Liver (tissue), 9 donors: ENCODE data around the gene SLC66A2. TPM values are rescaled to one million over a fixed set of nuclear protein-coding genes. Genes with fewer than 3 reads are reported as not detected.

Source experiments
- DNase-seq: peaks from one replicate; pipeline ENCODE4 v3.0.0-alpha.2; 2017; ENCODE audit warnings: low spot score
- H3K27ac ChIP-seq, 2 donors: one replicate each; pipeline ENCODE4 v1.7.0; 2013; ENCODE audit warnings: inconsistent platforms in 2 of 2, low read length in 2 of 2, control low read depth in 1 of 2, low read depth in 1 of 2, mild to moderate bottlenecking in 1 of 2
- H3K27me3 ChIP-seq, 4 donors: one replicate each; pipeline versions ENCODE4 v1.6.1 to v1.7.0; 2013; ENCODE audit warnings: low read length in 3 of 4, inconsistent platforms in 1 of 4, mild to moderate bottlenecking in 1 of 4, moderate library complexity in 1 of 4; ENCODE audit not compliant: control insufficient read depth in 4 of 4, insufficient read depth in 4 of 4
- H3K36me3 ChIP-seq, 4 donors: one replicate each; pipeline versions ENCODE4 v1.6.1 to v1.7.0; 2013; ENCODE audit warnings: low read length in 3 of 4, mild to moderate bottlenecking in 3 of 4, low read depth in 1 of 4, moderate library complexity in 1 of 4; ENCODE audit not compliant: control insufficient read depth in 4 of 4, insufficient read depth in 3 of 4
- H3K4me1 ChIP-seq, 4 donors: one replicate each; pipeline versions ENCODE4 v1.6.1 to v1.7.0; 2013; ENCODE audit warnings: low read length in 3 of 4, mild to moderate bottlenecking in 3 of 4, moderate library complexity in 1 of 4; ENCODE audit not compliant: control insufficient read depth in 4 of 4, insufficient read depth in 4 of 4
- H3K4me3 ChIP-seq, 3 donors: one replicate each; pipeline versions ENCODE4 v1.6.1 to v1.7.0; 2013; ENCODE audit warnings: low read length in 3 of 3, control low read depth in 1 of 3, low read depth in 1 of 3, mild to moderate bottlenecking in 1 of 3
- H3K9ac ChIP-seq, 2 donors: one replicate each; pipeline ENCODE4 v1.7.0; 2013; ENCODE audit warnings: low read length in 2 of 2, mild to moderate bottlenecking in 2 of 2, moderate library complexity in 2 of 2, control low read depth in 1 of 2, low read depth in 1 of 2
- H3K9me3 ChIP-seq, 4 donors: one replicate each; pipeline versions ENCODE4 v1.6.1 to v1.7.0; 2013; ENCODE audit warnings: low read length in 3 of 4; ENCODE audit not compliant: control insufficient read depth in 4 of 4
- CTCF ChIP-seq: fragments of 150-350 bp; IDR thresholded peaks from 2 replicates; pipeline ENCODE4 v1.5.1; 2017; ENCODE audit warnings: improper control_type of control experiment, low read depth, low read length; ENCODE audit not compliant: missing input control
- EGR1 ChIP-seq, 2 donors: IDR thresholded peaks; 2 replicates each; pipeline ENCODE4 v1.6.1; 2016 to 2018; ENCODE audit warnings: antibody characterized with exemption in 2 of 2, low read depth in 2 of 2
- GABPA ChIP-seq, 2 donors: IDR thresholded peaks in 1 of 2; conservative IDR thresholded peaks in 1 of 2; 2 replicates each; pipeline ENCODE4 v1.6.1; 2016; ENCODE audit warnings: antibody characterized with exemption in 2 of 2, mild to moderate bottlenecking in 1 of 2, moderate library complexity in 1 of 2
- HNF4G ChIP-seq: IDR thresholded peaks from 2 replicates; pipeline ENCODE4 v1.6.1; 2016; ENCODE audit warnings: antibody characterized with exemption
- JUND ChIP-seq, 2 donors: IDR thresholded peaks; 2 replicates each; pipeline ENCODE4 v1.6.1; 2016; ENCODE audit warnings: antibody characterized with exemption in 2 of 2
- MAX ChIP-seq: IDR thresholded peaks from 2 replicates; pipeline ENCODE4 v1.6.1; 2016; ENCODE audit warnings: antibody characterized with exemption
- RXRA ChIP-seq, 2 donors: IDR thresholded peaks; 2 replicates each; pipeline ENCODE4 v1.6.1; 2017 to 2018; ENCODE audit warnings: antibody characterized with exemption in 2 of 2, mild to moderate bottlenecking in 1 of 2
- SP1 ChIP-seq: IDR thresholded peaks from 2 replicates; pipeline ENCODE4 v1.6.1; 2018; ENCODE audit warnings: antibody characterized with exemption, mild to moderate bottlenecking
- TAF1 ChIP-seq: conservative IDR thresholded peaks from 2 replicates; pipeline ENCODE4 v1.6.1; 2016; ENCODE audit warnings: antibody characterized with exemption, mild to moderate bottlenecking
- YY1 ChIP-seq: IDR thresholded peaks from 2 replicates; pipeline ENCODE4 v1.6.1; 2016; ENCODE audit warnings: antibody characterized with exemption, mild to moderate bottlenecking
- WGBS: extraction: QIAGEN DNeasy Blood & Tissue Kit; methylation state at CpG from one replicate; pipeline ENCODE4 v1.1.7; 2013; 5-methylcytosine and 5-hydroxymethylcytosine counted together
- polyA plus RNA-seq, 2 donors: library from polyadenylated mRNA; stranded (reverse) in 1 of 2; unstranded in 1 of 2; fragments of 200-250 nt in 1 of 2; fragments of >200 nt in 1 of 2; fragmentation: Nextera tagmentation in 1 of 2; extraction: Ambion mirVana in 1 of 2; gene quantifications; one replicate each; pipeline versions ENCODE4 v1.2.1 to v1.2.3, GENCODE V29; 2013 to 2015
- total RNA-seq, 2 donors: library from RNA; depleted of rRNA; stranded (reverse); fragments of >200 nt; gene quantifications; one replicate each; pipeline ENCODE4 v1.2.3, GENCODE V29; 2014
- TF ChIP-seq, protein P1 (sequence below): IDR thresholded peaks from 2 replicates; pipeline ENCODE4 v1.6.1; 2016; ENCODE audit warnings: antibody characterized with exemption
- TF ChIP-seq, protein P2 (sequence below): IDR thresholded peaks from 2 replicates; pipeline ENCODE4 v1.6.1; 2016; ENCODE audit warnings: antibody characterized with exemption, mild to moderate bottlenecking
- TF ChIP-seq, protein P3 (sequence below): IDR thresholded peaks from 2 replicates; pipeline ENCODE4 v1.6.1; 2016; ENCODE audit warnings: antibody characterized with exemption
- donor health status: healthy.
- donor health status: healthy.
- donor health status: healthy.
- donor health status: healthy.
- donor health status: healthy.

The SLC66A2 gene
- total and polyA plus RNA-seq, 4 donors, result 47.8 to 107 (median 67.9) TPM

- WGBS, result 91% methylated on average over 20 of the region's 20 CpGs
- Histone ChIP-seq H3K4me3 (no peak overlapping the region), H3K27me3 (no peaks in the 10 kb centered on the region), H3K4me1 (peaks cover 0 to 10% (median 4%) of the 10 kb centered on the region in 4 donors), H3K27ac (no peak overlapping the region), H3K36me3 (peaks cover 20 to 53% (median 27%) of the 10 kb centered on the region in 4 donors), H3K9me3 (no peaks in the 10 kb centered on the region), H3K9ac (no peak overlapping the region)
- TF ChIP-seq JUND (IDR thresholded peaks at IDR 0.05), result no peak
- TF ChIP-seq, protein P1, sequence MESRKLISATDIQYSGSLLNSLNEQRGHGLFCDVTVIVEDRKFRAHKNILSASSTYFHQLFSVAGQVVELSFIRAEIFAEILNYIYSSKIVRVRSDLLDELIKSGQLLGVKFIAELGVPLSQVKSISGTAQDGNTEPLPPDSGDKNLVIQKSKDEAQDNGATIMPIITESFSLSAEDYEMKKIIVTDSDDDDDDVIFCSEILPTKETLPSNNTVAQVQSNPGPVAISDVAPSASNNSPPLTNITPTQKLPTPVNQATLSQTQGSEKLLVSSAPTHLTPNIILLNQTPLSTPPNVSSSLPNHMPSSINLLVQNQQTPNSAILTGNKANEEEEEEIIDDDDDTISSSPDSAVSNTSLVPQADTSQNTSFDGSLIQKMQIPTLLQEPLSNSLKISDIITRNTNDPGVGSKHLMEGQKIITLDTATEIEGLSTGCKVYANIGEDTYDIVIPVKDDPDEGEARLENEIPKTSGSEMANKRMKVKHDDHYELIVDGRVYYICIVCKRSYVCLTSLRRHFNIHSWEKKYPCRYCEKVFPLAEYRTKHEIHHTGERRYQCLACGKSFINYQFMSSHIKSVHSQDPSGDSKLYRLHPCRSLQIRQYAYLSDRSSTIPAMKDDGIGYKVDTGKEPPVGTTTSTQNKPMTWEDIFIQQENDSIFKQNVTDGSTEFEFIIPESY, result no peak
- TF ChIP-seq, protein P2, sequence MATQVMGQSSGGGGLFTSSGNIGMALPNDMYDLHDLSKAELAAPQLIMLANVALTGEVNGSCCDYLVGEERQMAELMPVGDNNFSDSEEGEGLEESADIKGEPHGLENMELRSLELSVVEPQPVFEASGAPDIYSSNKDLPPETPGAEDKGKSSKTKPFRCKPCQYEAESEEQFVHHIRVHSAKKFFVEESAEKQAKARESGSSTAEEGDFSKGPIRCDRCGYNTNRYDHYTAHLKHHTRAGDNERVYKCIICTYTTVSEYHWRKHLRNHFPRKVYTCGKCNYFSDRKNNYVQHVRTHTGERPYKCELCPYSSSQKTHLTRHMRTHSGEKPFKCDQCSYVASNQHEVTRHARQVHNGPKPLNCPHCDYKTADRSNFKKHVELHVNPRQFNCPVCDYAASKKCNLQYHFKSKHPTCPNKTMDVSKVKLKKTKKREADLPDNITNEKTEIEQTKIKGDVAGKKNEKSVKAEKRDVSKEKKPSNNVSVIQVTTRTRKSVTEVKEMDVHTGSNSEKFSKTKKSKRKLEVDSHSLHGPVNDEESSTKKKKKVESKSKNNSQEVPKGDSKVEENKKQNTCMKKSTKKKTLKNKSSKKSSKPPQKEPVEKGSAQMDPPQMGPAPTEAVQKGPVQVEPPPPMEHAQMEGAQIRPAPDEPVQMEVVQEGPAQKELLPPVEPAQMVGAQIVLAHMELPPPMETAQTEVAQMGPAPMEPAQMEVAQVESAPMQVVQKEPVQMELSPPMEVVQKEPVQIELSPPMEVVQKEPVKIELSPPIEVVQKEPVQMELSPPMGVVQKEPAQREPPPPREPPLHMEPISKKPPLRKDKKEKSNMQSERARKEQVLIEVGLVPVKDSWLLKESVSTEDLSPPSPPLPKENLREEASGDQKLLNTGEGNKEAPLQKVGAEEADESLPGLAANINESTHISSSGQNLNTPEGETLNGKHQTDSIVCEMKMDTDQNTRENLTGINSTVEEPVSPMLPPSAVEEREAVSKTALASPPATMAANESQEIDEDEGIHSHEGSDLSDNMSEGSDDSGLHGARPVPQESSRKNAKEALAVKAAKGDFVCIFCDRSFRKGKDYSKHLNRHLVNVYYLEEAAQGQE, result no peak
- TF ChIP-seq SP1, result no peak
- no peak for TF ChIP-seq YY1
- no peak for TF ChIP-seq GABPA (IDR thresholded peaks at IDR 0.05 in 1 of 2, conservative IDR thresholded peaks at IDR 0.05 in 1 of 2)
- TF ChIP-seq, protein P3, sequence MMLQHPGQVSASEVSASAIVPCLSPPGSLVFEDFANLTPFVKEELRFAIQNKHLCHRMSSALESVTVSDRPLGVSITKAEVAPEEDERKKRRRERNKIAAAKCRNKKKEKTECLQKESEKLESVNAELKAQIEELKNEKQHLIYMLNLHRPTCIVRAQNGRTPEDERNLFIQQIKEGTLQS, result no peak
- no peak for TF ChIP-seq EGR1 (IDR thresholded peaks at IDR 0.05; ENCODE audit: low read depth in 2 of 2)
- no peak for TF ChIP-seq RXRA (IDR thresholded peaks at IDR 0.05)
- no peak for TF ChIP-seq HNF4G
- no peak for TF ChIP-seq TAF1
- TF ChIP-seq CTCF, result no peak
- no peak for TF ChIP-seq MAX
- no peak for DNase-seq
These were observed 36.8 kb downstream of the SLC66A2 start for GRCh38 chr18:79914614-79915160.
